NCI-H510A (cell line): ENCODE measurements around the gene SERPINB3.
"Not testable (repeated sequence)": the region's sequence is repeated elsewhere in the genome, so short reads cannot be mapped to it uniquely, and the experiment has no call there.

Experiments
- DNase-seq: peaks from one replicate; lab custom pipeline; 2025; lab: John Stamatoyannopoulos, UW

SERPINB3 gene

GRCh38 chr18:63661750-63662149 lies at the start of gene SERPINB3:
SERPINB3 (minus strand) TSS chr18:63661893; CDS start chr18:63661216, 677 bp downstream.
- DNase-seq, result not testable (repeated sequence)

GRCh38 chr18:63708650-63709049 lies 47.0 kb upstream of the SERPINB3 start:
- no peak for DNase-seq

DNA sequence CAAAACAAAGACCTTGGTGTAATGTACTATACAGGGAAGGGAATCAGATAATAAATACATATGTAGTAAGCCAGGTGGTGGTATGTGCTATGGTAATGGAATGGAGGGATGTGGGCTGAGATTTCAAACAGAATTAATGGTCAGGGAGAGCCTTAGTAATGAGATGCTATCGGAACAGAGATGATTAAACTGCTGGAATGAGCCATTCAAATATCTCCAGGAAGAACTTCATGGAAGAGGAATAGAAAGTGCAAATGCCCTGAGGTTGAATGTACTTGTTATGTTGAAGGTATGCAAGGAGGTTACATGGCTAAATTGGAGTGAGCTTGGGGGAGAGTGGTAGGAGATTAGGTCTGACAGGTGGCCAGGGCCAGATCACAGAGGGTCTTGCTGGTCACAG lies 46.1 kb upstream of the SERPINB3 start:
- no peak for DNase-seq

DNA sequence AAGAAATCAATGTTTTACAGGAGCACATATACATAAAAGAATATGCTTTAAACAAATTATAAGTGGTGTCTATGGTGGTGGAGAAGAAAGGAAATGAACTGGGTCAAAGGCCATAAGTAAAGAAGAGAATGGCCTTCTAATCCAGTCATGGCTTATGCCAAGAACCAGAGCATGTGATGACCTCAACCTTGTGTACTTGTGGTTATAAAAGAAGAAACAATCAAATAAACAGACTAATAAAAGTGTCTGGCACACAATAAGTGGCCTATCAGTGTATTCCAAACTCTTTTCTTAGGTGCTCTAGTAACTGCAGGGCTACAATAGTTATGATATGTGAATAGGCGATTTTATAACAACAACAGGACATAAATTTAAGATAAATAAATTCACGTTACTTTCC lies 43.7 kb upstream of the SERPINB3 start:
- no peak for DNase-seq

DNA sequence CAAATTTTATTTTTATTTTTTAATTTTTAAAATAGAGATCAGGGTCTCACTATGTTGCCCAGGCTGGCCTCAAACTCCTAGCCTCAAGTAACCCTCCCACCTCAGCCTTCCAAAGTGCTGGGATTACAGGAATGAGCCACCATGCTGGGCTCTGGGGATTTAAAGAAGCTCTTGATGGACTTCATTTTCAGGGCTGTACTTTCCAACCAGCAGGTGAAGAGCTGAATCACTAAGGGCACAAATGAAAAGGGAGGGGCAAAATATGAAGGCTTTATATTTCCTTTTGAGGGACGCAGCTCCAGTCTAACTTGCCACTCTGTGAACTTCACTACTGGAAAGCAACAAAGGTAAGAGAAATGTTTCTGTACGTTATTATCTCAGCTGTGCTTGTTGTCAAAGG lies 41.0 kb upstream of the SERPINB3 start, which contains the start of gene SERPINB11:
Gene SERPINB11, plus strand, starts transcription at position 301 of the 400 bp plus-strand sequence. CDS start 7,234 bp downstream, outside the sequence.
- DNase-seq, result no peak

DNA sequence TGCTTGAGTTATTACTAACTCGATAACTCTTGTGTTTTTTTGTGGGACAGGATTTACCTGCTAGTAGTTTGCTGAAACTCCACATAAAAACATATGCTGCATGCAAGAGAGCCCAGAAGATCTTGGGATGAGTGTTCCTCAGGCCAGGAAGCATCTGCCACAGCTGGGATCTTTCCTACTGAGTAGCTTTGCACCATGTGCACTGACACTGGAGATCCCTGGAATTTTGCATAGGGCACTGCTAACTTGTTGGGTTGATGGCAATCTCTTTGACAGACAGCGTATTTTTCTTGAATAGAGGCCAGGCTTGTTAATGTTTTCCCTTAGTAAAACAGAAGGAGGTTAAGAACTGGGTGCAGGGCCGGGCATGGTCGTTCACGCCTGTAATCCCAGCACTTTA lies 40.3 kb upstream of the SERPINB3 start:
- no peak for DNase-seq

- DNase-seq, result no peak
Measured at GRCh38 chr18:63700501-63700900, 38.8 kb upstream of the SERPINB3 start.

GRCh38 chr18:63697097-63697660 lies 35.5 kb upstream of the SERPINB3 start:
- no peak for DNase-seq

GRCh38 chr18:63689064-63689463 lies 27.4 kb upstream of the SERPINB3 start:
- no peak for DNase-seq

- no peak for DNase-seq
Measured at GRCh38 chr18:63686871-63687270, 25.2 kb upstream of the SERPINB3 start.

- DNase-seq, result no peak
Measured at GRCh38 chr18:63684718-63685117, 23.0 kb upstream of the SERPINB3 start.

DNA sequence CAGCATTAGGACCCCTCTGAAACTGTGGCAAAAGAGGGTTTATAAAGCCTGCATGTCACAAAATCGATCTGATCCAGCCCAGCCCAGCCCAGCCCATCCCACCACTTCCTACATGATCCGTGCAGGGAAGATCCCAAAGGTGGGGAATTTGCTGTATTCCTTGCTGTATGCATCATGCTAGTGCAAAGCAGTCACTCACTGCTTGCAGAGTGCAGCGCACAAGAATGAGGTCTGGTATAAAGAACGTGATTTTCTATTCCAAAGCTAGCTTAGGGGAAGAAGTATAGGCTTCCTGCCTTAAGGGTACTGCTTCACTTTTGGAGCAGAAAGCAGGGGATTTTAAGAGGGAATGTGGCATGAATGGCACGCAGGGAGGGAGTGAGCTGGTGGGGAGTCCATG lies 22.2 kb upstream of the SERPINB3 start:
- DNase-seq, result no peak

- DNase-seq, result no peak
Measured at GRCh38 chr18:63683152-63683551, 21.5 kb upstream of the SERPINB3 start.

GRCh38 chr18:63681449-63682340 lies 20.0 kb upstream of the SERPINB3 start:
- DNase-seq, result peak; percentile 52

- no peak for DNase-seq
Measured at GRCh38 chr18:63679820-63680606, 18.3 kb upstream of the SERPINB3 start.

- no peak for DNase-seq
Measured at GRCh38 chr18:63677500-63678225, 16.0 kb upstream of the SERPINB3 start.

GRCh38 chr18:63676526-63677323 lies 15.0 kb upstream of the SERPINB3 start:
- DNase-seq, result peak; percentile 26

DNA sequence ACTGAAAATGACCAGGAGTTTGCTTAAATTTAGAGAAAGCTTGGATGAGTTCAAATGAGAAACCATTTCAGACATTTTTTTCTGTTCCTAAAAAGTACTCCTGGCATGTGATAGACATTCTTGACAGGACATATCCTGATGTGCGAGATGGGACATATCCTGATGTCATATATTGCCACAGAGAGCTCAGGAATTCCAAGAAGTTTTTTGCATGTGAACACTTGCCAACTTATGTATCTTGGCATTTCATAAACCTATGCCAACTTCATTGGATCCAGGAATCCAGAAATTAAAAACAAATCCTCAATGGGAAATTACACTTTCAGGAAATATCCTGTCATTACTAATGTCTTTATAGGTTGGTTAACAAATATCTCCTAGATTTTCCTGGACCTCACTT lies 2.9 kb upstream of the SERPINB3 start:
- no peak for DNase-seq

GRCh38 chr18:63658920-63659319 lies 2.8 kb downstream of the SERPINB3 start:
- DNase-seq, result not testable (repeated sequence)

DNA sequence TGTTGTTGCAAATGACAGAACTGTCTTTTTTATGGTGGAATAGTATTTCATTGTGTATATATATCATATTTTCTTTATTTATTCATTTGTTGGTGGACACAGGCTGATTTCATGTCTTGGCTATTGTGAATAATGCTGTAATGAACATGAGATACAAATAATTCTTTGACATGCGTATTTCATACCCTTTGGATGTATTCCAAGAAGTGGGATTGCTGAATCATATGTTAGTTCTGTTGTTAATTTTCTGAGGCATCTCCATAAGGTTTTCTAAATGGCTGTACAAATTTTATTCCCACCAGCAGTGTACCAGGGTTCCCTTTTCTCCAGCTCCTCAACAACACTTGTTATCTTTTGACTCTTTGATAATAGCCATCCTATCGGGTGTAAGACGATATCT lies 11.4 kb downstream of the SERPINB3 start:
- not testable (repeated sequence) for DNase-seq

GRCh38 chr18:63648241-63648640 lies 13.5 kb downstream of the SERPINB3 start:
- DNase-seq, result no peak
